SK-N-MC (cell line): ENCODE results near the gene PEX10.

Source experiments
- EZH2 ChIP-seq: fragments of 200-600 bp; sonication (generic); IDR thresholded peaks from one replicate; pipeline ENCODE4 v1.6.1; 2017; ENCODE audit warnings: antibody characterized with exemption
- FOXP2 ChIP-seq: optimal IDR thresholded peaks from 2 replicates; pipeline ENCODE3; 2011; ENCODE audit warnings: mild to moderate bottlenecking, moderate library complexity; ENCODE audit not compliant: insufficient read depth; ENCODE audit errors: extremely low read length, control extremely low read depth
- POLR2AphosphoS5 ChIP-seq: IDR thresholded peaks from 2 replicates; pipeline ENCODE4 v1.6.1; 2012; ENCODE audit warnings: mild to moderate bottlenecking, low read depth, low read length, borderline replicate concordance

GRCh38 chr1:2439369-2439768 lies 27.0 kb upstream of the PEX10 start:
- TF ChIP-seq POLR2AphosphoS5: no peak
- no peak for TF ChIP-seq EZH2
- TF ChIP-seq FOXP2: no peak
